Measurements from ENCODE around the gene UBA7. TPM values are rescaled to one million over a fixed set of nuclear protein-coding genes. Genes with fewer than 3 reads are reported as not detected.
A peak's percentile ranks its signal among the peaks of the same experiment; 100 is the strongest.

The UBA7 gene
- total RNA-seq, result 100 to 1,000 TPM in 4 of 6 donors, 10 to 100 TPM in 2; 58.8 to 330 (median 118) TPM

GRCh38 chr3:49813497-49814174 is at the start of gene UBA7:
Gene UBA7 (minus strand): TSS chr3:49813953. CDS start chr3:49813787, 166 bp downstream.
- peak; percentile 55 to 81 for DNase-seq
- Histone ChIP-seq H3K27ac (peak within 1 kb of the TSS; percentile 86 to 95 (median 88)), H3K36me3 (peaks cover 0 to 37% (median 32%) of the 10 kb centered on the region in 4 donors), H3K4me3 (peak within 1 kb of the TSS; percentile 37 to 73 (median 51)), H3K4me1 (peaks cover 23 to 40% (median 38%) of the 10 kb centered on the region in 4 donors), H3K9me3 (no peaks in the 10 kb centered on the region), H3K27me3 (no peaks in the 10 kb centered on the region)
- peak; percentile 88 to 91 for ATAC-seq (ENCODE audit: low FRiP score in 2 of 2)
- WGBS, 2 donors, result 4 to 6% methylated on average over 5 to 7 of the region's 9 CpGs
- TF ChIP-seq POLR2AphosphoS5 (IDR thresholded peaks at IDR 0.05) (peak; percentile 22 to 58), EP300 (IDR thresholded peaks at IDR 0.05) (no peak), POLR2A (IDR thresholded peaks at IDR 0.05) (peak in 1 of 4 donors; percentile 45), CTCF (IDR thresholded peaks at IDR 0.05) (no peak)

- no peak for TF ChIP-seq POLR2AphosphoS5 (IDR thresholded peaks at IDR 0.05)
- no peak for TF ChIP-seq EP300 (IDR thresholded peaks at IDR 0.05)
- no peak for TF ChIP-seq CTCF (IDR thresholded peaks at IDR 0.05)
- TF ChIP-seq POLR2A (IDR thresholded peaks at IDR 0.05), result no peak
- no peak for ATAC-seq (ENCODE audit: low FRiP score in 2 of 2)
Measured at GRCh38 chr3:49859576-49860305, 46.0 kb upstream of the UBA7 start.

GRCh38 chr3:49856181-49857005 is 42.6 kb upstream of the UBA7 start, which contains the start of gene TRAIP:
Gene TRAIP (minus strand): TSS chr3:49856564. CDS start chr3:49856453, 111 bp downstream.
- Histone ChIP-seq H3K27ac (peak within 1 kb of the TSS; percentile 37 to 84 (median 74)), H3K36me3 (no peaks in the 10 kb centered on the region), H3K27me3 (no peaks in the 10 kb centered on the region), H3K9me3 (no peaks in the 10 kb centered on the region), H3K4me3 (peak within 1 kb of the TSS; percentile 40 to 71 (median 60)), H3K4me1 (peaks cover 0 to 12% (median 9%) of the 10 kb centered on the region in 4 donors)
- WGBS, 2 donors, result 4% methylated on average over 5 to 36 of the region's 52 CpGs
- ATAC-seq (ENCODE audit: low FRiP score in 2 of 2) (peak; percentile 96 to 98), DNase-seq (peak; percentile 90 to 91)
- TF ChIP-seq POLR2AphosphoS5 (IDR thresholded peaks at IDR 0.05) (peak; percentile 36 to 50), POLR2A (IDR thresholded peaks at IDR 0.05) (peak in 1 of 4 donors; percentile 60), EP300 (IDR thresholded peaks at IDR 0.05) (no peak)

More at GRCh38 chr3:49859576-49860305, 46.0 kb upstream of the UBA7 start:
- 86% methylated on average over 5 of the region's 12 CpGs; no CpG with 5 or more reads in 1 of the 2 donors for WGBS, 2 donors
- no peaks in the 10 kb centered on the region for H3K9me3 ChIP-seq
- no peak overlapping the region for H3K4me3 ChIP-seq
- H3K36me3 ChIP-seq, result no peaks in the 10 kb centered on the region
- peaks cover 0 to 12% (median 9%) of the 10 kb centered on the region in 4 donors for H3K4me1 ChIP-seq
- no peak overlapping the region for H3K27ac ChIP-seq
- H3K27me3 ChIP-seq, result no peaks in the 10 kb centered on the region
- peak in 1 of 2 donors; percentile 69 for DNase-seq

GRCh38 chr3:49855662-49856061 is 41.9 kb upstream of the UBA7 start:
- Histone ChIP-seq H3K27me3 (no peaks in the 10 kb centered on the region), H3K27ac (no peak overlapping the region), H3K9me3 (no peaks in the 10 kb centered on the region), H3K4me3 (peak overlapping the region in 3 of 4 donors; percentile 55 to 71 (median 64)), H3K4me1 (peaks cover 0 to 12% (median 9%) of the 10 kb centered on the region in 4 donors), H3K36me3 (no peaks in the 10 kb centered on the region)
- no peak for TF ChIP-seq CTCF (IDR thresholded peaks at IDR 0.05)
- TF ChIP-seq EP300 (IDR thresholded peaks at IDR 0.05), result no peak
- no peak for TF ChIP-seq POLR2AphosphoS5 (IDR thresholded peaks at IDR 0.05)
- TF ChIP-seq POLR2A (IDR thresholded peaks at IDR 0.05), result no peak
- DNase-seq, result no peak
- no peak for ATAC-seq (ENCODE audit: low FRiP score in 2 of 2)
- WGBS, 2 donors, result 54 to 60% methylated on average over 5 of the region's 5 CpGs

All from upper lobe of left lung (tissue), 6 donors.